ENCODE data around the gene SLC30A1.

- TF ChIP-seq CTCF (IDR thresholded peaks at IDR 0.05) (no peak), POLR2A (IDR thresholded peaks at IDR 0.05) (no peak)
These were observed 24.3 kb upstream of the SLC30A1 start for GRCh38 chr1:211603191-211603701.

Data from adrenal gland (tissue), 5 donors.